ENCODE measurements around the gene HTRA1. TPM values are rescaled to one million over a fixed set of nuclear protein-coding genes. Genes with fewer than 3 reads are reported as not detected.

Gene HTRA1
- total and polyA plus RNA-seq, 2 donors (not counting 1 experiment from before 2014, with no cell fraction given): 109 to 216 TPM

- H3K4me2 ChIP-seq (ENCODE audit: extremely low read depth, insufficient read depth, low read length): no peak overlapping the region
- H3K36me3 ChIP-seq (ENCODE audit: control insufficient read depth, insufficient read depth, low read length): no peaks in the 10 kb centered on the region
- H3K4me3 ChIP-seq (replicated peaks in 1 of 4; ENCODE audit: control extremely low read depth in 1 of 4, insufficient read depth in 1 of 4, low read depth in 3 of 4, low read length in 4 of 4): no peak overlapping the region
- no peaks in the 10 kb centered on the region for H3K9me3 ChIP-seq (ENCODE audit: control insufficient read depth, insufficient read depth, low read depth, low read length)
- no peaks in the 10 kb centered on the region for H4K20me1 ChIP-seq (ENCODE audit: control insufficient read depth, extremely low read depth, insufficient read depth, low read length)
- no peak overlapping the region for H2AFZ ChIP-seq (ENCODE audit: low read length)
- no peaks in the 10 kb centered on the region for H3K4me1 ChIP-seq (ENCODE audit: control insufficient read depth, extremely low read depth, insufficient read depth, low read length)
- DNase-seq (ENCODE audit: low read depth in 2 of 2): peak; percentile 24 to 72
- H3K27ac ChIP-seq (ENCODE audit: insufficient read depth, low read length): no peak overlapping the region
- H3K9ac ChIP-seq (ENCODE audit: insufficient read depth, low read length): no peak overlapping the region
- no peaks in the 10 kb centered on the region for H3K79me2 ChIP-seq (ENCODE audit: control insufficient read depth, insufficient read depth, low read length)
- H3K27me3 ChIP-seq (ENCODE audit: control insufficient read depth, insufficient read depth, low read length): no peaks in the 10 kb centered on the region
- TF ChIP-seq CTCF (conservative IDR thresholded peaks at IDR 0.05 in 1 of 2, IDR thresholded peaks at IDR 0.05 in 1 of 2; ENCODE audit: low read depth in 1 of 2, low read length in 2 of 2): peak in 1 of 2 donors; percentile 41
- no peak for TF ChIP-seq EZH2 (IDR thresholded peaks at IDR 0.05; ENCODE audit: low read length, missing control alignments)
These were observed 26.0 kb upstream of the HTRA1 start for GRCh38 chr10:122435212-122435827.

DNA sequence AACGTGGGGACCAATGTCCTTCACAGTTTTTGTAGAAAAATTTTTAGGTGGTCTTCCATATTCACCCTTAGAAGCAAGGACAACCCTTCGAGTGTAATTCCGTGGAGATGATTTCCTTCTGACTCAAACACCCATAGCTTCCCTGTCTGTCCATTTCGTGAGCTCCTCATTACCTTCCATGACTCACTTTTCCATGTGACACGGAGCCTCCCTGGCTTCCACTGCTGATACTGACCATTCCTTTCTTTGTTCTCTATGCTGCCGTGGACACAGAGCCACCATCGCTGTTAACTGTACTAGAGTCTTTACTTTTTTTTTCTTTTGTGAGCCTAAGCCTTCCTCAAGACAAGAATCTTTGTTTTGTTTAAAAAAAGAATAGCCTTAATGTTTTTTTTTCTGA lies 19.4 kb upstream of the HTRA1 start:
- TF ChIP-seq EZH2 (IDR thresholded peaks at IDR 0.05; ENCODE audit: low read length, missing control alignments) (no peak), CTCF (conservative IDR thresholded peaks at IDR 0.05 in 1 of 2, IDR thresholded peaks at IDR 0.05 in 1 of 2; ENCODE audit: low read depth in 1 of 2, low read length in 2 of 2) (no peak)
- Histone ChIP-seq H3K79me2 (ENCODE audit: control insufficient read depth, insufficient read depth, low read length) (no peaks in the 10 kb centered on the region), H3K27me3 (ENCODE audit: control insufficient read depth, insufficient read depth, low read length) (no peaks in the 10 kb centered on the region), H3K27ac (ENCODE audit: insufficient read depth, low read length) (no peak overlapping the region), H3K4me1 (ENCODE audit: control insufficient read depth, extremely low read depth, insufficient read depth, low read length) (no peaks in the 10 kb centered on the region), H3K4me3 (replicated peaks in 1 of 4; ENCODE audit: control extremely low read depth in 1 of 4, insufficient read depth in 1 of 4, low read depth in 3 of 4, low read length in 4 of 4) (no peak overlapping the region), H3K36me3 (ENCODE audit: control insufficient read depth, insufficient read depth, low read length) (no peaks in the 10 kb centered on the region), H3K4me2 (ENCODE audit: extremely low read depth, insufficient read depth, low read length) (no peak overlapping the region), H3K9me3 (ENCODE audit: control insufficient read depth, insufficient read depth, low read depth, low read length) (no peaks in the 10 kb centered on the region), H3K9ac (ENCODE audit: insufficient read depth, low read length) (no peak overlapping the region), H4K20me1 (ENCODE audit: control insufficient read depth, extremely low read depth, insufficient read depth, low read length) (no peaks in the 10 kb centered on the region), H2AFZ (ENCODE audit: low read length) (no peak overlapping the region)
- peak in 1 of 2 donors; percentile 83 for DNase-seq (ENCODE audit: low read depth in 2 of 2)

DNA sequence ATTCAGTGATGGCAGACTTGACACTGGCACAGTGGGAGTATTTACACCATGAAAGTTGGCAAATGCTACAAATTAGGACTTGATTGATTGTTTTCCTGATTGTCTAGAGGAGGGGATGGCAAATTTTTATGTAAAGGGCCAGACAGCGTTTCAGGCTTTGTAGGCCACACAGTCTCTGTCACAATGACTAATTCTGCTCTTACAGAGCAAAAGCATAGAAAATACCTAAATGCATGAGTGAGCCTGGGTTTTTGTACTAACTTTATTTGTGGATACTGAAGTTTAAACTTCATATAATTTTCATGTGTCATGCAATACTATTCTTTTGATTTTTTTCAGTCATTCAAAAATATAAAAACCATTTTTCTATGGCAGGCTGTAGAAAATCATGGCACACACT lies 15.9 kb upstream of the HTRA1 start:
- Histone ChIP-seq H3K4me3 (replicated peaks in 1 of 4; ENCODE audit: control extremely low read depth in 1 of 4, insufficient read depth in 1 of 4, low read depth in 3 of 4, low read length in 4 of 4) (no peak overlapping the region), H3K4me2 (ENCODE audit: extremely low read depth, insufficient read depth, low read length) (no peak overlapping the region), H2AFZ (ENCODE audit: low read length) (no peak overlapping the region), H3K9ac (ENCODE audit: insufficient read depth, low read length) (no peak overlapping the region), H3K9me3 (ENCODE audit: control insufficient read depth, insufficient read depth, low read depth, low read length) (no peaks in the 10 kb centered on the region), H3K36me3 (ENCODE audit: control insufficient read depth, insufficient read depth, low read length) (no peaks in the 10 kb centered on the region), H4K20me1 (ENCODE audit: control insufficient read depth, extremely low read depth, insufficient read depth, low read length) (no peaks in the 10 kb centered on the region), H3K4me1 (ENCODE audit: control insufficient read depth, extremely low read depth, insufficient read depth, low read length) (no peaks in the 10 kb centered on the region), H3K27ac (ENCODE audit: insufficient read depth, low read length) (no peak overlapping the region), H3K79me2 (ENCODE audit: control insufficient read depth, insufficient read depth, low read length) (no peaks in the 10 kb centered on the region), H3K27me3 (ENCODE audit: control insufficient read depth, insufficient read depth, low read length) (no peaks in the 10 kb centered on the region)
- no peak for TF ChIP-seq CTCF (conservative IDR thresholded peaks at IDR 0.05 in 1 of 2, IDR thresholded peaks at IDR 0.05 in 1 of 2; ENCODE audit: low read depth in 1 of 2, low read length in 2 of 2)
- no peak for TF ChIP-seq EZH2 (IDR thresholded peaks at IDR 0.05; ENCODE audit: low read length, missing control alignments)
- DNase-seq (ENCODE audit: low read depth in 2 of 2): no peak
